ENCODE results near the gene VENTX.

The VENTX gene

DNA sequence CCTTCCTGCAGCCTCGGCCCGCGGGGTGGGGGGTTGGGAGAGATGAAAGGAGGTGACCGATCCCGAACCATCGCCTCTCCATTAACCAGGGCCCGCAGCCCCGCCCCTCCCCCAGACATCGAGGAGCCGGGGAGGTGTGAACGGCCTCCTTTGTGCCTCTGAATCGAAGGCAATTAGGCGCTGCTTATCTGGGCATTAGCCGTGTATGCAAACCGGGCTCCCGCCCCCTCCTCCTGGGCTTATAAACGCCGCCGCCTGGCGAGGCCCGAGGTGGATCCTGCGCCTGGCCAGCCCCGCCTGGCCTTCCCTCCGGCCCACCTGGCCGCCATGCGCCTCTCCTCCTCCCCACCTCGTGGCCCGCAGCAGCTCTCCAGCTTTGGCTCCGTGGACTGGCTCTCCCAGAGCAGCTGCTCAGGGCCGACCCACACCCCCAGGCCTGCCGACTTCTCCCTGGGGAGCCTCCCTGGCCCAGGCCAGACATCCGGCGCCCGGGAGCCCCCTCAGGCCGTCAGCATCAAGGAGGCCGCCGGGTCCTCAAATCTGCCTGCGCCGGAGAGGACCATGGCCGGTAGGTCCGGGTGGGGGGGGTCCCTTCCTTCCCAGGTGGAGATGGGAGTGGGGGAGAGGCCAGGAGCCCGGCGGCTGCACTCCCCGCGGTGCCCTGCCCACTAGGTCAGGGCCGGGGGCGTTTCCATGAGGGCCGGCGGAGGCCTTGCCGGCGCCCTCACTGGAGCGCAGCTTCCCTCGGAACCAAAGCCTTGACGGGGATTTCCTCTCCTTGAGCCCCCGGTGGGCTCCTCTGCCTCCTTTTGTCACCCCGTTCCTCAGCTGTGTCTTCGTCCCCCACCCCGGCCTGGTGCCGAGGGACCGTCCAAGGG is at the start of gene VENTX:
VENTX (plus strand) TSS at position 268 of the 878 bp plus-strand sequence; CDS start at position 328, 60 bp downstream.
- no peak for DNase-seq (ENCODE audit: low read depth, low spot score)

DNA sequence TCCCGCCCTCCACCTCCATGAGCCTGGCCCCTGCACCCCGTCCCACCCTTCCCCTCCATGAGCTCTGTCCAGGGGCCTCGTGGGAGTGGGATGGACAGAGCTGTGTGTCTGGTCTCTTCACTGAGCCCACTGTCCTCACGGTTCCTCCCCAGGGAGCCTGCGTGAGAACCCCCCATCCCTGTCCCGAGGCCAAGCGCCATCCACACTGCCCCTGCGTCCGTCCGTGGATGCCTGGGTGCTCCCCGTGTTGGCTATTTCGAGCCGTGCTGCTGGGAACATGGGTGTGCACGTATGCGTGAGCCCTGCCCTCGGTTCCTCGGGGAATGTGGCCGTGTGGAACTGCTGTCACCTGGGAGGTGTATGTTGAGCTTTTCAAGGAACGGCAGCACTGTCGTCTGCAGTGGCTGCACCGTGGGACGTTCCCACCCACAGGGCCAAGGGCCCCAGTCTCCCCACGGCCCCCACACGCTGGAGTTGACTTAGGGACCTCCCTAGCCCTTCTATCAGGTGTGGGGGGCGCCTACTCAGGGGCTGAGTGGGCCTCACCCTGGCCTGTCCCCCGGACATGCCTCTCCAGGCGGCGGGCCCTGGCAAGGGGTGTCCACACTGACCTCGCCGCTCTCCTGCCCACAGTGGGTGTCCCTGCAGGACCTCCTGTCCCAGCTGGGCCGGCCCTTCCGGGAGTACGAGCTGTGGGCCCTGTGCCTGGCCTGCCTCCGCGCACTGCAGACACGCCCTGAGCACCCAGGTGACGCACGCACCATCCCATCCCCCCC is 49.6 kb upstream of the VENTX start:
- DNase-seq (ENCODE audit: low read depth, low spot score), result no peak

- no peak for DNase-seq (ENCODE audit: low read depth, low spot score)
Measured at GRCh38 chr10:133189256-133189655, 48.4 kb upstream of the VENTX start.

GRCh38 chr10:133189726-133190125 is 47.9 kb upstream of the VENTX start:
- DNase-seq (ENCODE audit: low read depth, low spot score), result no peak

GRCh38 chr10:133190225-133190624 is 47.4 kb upstream of the VENTX start:
- no peak for DNase-seq (ENCODE audit: low read depth, low spot score)

- DNase-seq (ENCODE audit: low read depth, low spot score), result no peak
Measured at GRCh38 chr10:133191651-133192050, 46.0 kb upstream of the VENTX start.

GRCh38 chr10:133194151-133194550 is 43.5 kb upstream of the VENTX start:
- DNase-seq (ENCODE audit: low read depth, low spot score), result no peak

GRCh38 chr10:133195096-133195495 is 42.6 kb upstream of the VENTX start:
- DNase-seq (ENCODE audit: low read depth, low spot score), result no peak

- no peak for DNase-seq (ENCODE audit: low read depth, low spot score)
Measured at GRCh38 chr10:133195611-133196010, 42.0 kb upstream of the VENTX start.

GRCh38 chr10:133196221-133196915 is 41.3 kb upstream of the VENTX start:
- no peak for DNase-seq (ENCODE audit: low read depth, low spot score)

- DNase-seq (ENCODE audit: low read depth, low spot score), result no peak
Measured at GRCh38 chr10:133196936-133197758, 40.5 kb upstream of the VENTX start.

DNA sequence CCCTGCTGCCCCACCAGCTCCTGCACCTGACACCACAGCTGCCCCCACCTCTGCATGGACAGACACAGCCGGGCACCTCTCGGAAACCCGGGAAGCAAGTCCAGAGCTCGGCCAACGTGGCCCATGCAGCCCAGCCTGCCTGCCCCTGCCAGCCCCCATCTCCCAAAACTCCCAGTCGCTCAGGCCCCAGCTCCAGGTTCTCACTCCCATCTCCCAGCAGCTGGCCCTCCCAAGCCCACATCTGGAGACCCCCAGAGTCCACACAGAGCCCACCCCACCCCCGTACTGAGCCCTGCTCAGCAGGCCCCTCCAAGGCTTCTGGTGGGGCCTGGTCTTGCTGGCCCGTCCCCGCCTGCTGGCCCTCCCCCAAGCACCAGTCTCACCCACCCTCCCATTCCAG is 39.9 kb upstream of the VENTX start:
- no peak for DNase-seq (ENCODE audit: low read depth, low spot score)

GRCh38 chr10:133198206-133198605 is 39.4 kb upstream of the VENTX start:
- DNase-seq (ENCODE audit: low read depth, low spot score), result no peak

DNA sequence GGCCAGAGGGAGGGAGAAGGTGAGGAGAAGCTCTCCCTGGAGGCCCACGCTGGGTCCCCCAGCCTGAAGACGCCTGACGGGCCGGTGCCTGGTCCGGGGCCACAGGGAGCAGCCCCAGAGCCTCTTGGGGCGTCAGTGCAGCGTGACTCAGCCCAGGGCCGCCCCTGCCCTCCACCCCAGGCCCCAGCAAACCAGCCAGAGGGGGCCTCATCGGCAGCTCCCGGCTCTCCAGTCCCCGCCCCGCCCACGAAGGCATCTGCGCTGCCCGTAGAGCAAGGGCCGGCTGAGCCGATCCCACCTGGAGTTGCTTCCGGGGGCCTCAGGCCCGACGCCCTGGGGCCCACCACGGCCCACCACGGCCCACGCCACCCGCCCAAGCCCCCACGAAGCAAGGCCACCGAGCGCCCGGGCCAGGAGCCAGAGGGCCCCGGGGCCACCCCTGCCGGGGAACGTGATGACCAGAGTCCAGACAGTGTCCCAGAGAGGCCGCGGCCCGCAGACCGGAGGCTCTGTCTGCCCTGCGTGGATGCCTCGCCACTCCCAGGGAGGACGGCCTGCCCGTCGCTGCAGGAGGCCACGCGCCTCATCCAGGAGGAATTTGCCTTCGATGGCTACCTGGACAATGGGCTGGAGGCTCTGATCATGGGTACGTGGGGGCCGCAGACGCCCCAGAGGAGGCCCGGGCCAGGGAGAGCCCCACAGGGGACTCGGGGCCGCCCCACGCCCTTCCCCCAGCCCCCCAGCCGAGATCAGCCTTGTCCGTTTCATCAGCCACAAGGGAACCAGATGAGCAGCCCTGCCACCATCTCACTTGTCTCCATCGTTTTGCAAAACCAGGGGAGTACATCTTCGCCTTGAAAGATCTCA is 38.8 kb upstream of the VENTX start:
- no peak for DNase-seq (ENCODE audit: low read depth, low spot score)

DNA sequence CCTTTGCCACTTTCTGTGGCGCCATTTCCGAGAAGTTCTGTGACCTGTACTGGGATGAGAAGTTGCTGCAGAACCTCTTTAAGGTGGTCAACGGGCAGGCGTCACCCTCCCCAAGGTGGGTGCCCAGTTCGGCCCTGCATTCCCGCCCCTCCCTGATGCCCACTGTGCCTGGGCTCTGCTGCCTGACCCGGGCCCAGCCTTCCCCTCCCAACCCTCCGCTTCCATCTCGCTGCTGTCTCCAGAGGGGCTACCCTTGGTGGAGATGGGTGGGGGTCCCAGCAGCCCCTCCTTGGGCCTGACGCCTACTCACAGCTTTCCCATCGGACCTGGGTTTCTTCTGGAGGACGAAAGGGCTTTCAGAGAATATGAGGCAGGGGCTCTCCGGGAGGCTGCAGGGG is 38.2 kb upstream of the VENTX start:
- DNase-seq (ENCODE audit: low read depth, low spot score), result no peak

DNA sequence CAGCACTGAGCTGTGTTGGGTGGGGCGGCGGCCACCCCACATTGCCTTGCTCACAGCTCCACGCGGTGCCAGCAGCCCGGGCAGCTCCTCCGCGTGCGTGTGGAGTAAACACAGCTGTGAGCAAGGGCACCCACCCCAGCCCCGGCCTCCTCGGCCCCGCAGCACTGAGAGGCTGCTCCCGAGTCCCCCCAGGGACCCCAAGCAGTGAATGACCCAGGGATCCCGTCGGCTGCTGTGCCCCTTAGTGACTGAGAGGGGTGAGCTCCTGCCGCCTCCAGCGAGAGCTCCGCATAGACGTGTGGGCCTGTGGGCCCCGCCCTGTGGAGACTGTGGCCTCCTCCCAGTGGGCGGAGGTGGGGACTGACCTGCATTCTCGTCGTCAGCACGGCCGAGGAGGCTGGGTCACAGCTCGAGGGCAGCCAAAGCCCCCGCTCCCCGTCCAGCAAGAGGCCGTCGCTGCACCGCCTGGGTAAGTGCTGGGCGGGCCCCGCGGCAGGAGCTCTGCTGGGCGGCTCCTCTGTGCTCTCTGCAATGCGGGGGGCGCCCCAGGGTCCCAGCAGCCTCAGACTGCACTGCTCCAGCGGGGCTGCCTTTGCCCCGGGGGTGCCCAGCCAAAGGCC is 37.6 kb upstream of the VENTX start:
- no peak for DNase-seq (ENCODE audit: low read depth, low spot score)

GRCh38 chr10:133200621-133201031 is 37.0 kb upstream of the VENTX start:
- DNase-seq (ENCODE audit: low read depth, low spot score), result no peak

- DNase-seq (ENCODE audit: low read depth, low spot score), result no peak
Measured at GRCh38 chr10:133201151-133201947, 36.3 kb upstream of the VENTX start.

Data from activated naive CD8-positive, alpha-beta T cell treated with anti-CD3 and anti-CD28 coated beads, Interleukin-2, amount 50 U/mL, for 16 hours (primary cell).